ENCODE data around the gene DLEC1.

DNA sequence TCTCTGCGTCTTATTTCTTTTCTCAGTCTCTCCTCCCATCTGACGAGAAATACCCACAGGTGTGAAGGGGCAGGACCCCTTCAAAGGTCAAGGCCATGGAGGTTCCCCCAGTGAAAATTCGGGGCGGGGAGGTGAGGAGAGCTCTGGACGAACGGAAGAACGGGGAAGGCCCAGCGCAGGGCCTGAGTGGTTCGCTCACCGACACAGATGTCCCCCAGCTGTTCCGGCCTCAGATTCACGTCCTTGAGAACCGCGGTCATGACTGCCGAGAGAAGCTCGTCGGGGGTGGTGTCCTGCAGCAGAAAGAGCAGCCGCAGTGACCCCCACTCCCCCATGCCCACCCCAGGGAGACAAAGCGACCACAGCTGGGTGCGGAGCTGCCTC is 97.4 kb downstream of the DLEC1 start:
- TF ChIP-seq, protein P1, sequence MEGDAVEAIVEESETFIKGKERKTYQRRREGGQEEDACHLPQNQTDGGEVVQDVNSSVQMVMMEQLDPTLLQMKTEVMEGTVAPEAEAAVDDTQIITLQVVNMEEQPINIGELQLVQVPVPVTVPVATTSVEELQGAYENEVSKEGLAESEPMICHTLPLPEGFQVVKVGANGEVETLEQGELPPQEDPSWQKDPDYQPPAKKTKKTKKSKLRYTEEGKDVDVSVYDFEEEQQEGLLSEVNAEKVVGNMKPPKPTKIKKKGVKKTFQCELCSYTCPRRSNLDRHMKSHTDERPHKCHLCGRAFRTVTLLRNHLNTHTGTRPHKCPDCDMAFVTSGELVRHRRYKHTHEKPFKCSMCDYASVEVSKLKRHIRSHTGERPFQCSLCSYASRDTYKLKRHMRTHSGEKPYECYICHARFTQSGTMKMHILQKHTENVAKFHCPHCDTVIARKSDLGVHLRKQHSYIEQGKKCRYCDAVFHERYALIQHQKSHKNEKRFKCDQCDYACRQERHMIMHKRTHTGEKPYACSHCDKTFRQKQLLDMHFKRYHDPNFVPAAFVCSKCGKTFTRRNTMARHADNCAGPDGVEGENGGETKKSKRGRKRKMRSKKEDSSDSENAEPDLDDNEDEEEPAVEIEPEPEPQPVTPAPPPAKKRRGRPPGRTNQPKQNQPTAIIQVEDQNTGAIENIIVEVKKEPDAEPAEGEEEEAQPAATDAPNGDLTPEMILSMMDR (IDR thresholded peaks at IDR 0.05), result no peak
- no peak for TF ChIP-seq POLR2A (IDR thresholded peaks at IDR 0.05)

All from lower leg skin (tissue), 3 donors.